HG02623 (cell line): ENCODE results near the gene TRIM67.

Source experiments
- ATAC-seq: cut with Tn5 transposase; IDR thresholded peaks from one replicate; pipeline ENCODE4 v1.9.1; 2021; ENCODE audit warnings: moderate library complexity; ENCODE audit not compliant: unreplicated experiment

Gene TRIM67

DNA sequence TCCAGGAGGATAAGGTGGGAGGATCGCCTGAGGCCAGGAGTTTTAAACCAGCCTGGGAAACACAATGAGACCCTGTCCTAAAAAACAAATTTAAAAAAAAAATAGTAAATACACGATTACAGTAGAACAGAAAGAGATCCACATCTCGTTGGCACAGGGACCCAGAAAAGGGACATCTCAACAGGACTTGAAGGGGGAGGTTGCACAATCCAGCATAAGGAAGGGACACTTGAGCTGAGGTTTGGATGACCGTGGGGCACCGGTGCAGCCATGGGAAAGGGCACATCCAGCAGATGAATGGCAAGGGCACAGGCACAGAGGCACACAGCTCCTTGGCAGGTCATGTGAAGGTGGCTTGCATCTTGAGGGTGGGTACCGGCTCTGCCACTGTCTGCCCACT, 20.5 kb downstream of the TRIM67 start:
- ATAC-seq, result no peak

DNA sequence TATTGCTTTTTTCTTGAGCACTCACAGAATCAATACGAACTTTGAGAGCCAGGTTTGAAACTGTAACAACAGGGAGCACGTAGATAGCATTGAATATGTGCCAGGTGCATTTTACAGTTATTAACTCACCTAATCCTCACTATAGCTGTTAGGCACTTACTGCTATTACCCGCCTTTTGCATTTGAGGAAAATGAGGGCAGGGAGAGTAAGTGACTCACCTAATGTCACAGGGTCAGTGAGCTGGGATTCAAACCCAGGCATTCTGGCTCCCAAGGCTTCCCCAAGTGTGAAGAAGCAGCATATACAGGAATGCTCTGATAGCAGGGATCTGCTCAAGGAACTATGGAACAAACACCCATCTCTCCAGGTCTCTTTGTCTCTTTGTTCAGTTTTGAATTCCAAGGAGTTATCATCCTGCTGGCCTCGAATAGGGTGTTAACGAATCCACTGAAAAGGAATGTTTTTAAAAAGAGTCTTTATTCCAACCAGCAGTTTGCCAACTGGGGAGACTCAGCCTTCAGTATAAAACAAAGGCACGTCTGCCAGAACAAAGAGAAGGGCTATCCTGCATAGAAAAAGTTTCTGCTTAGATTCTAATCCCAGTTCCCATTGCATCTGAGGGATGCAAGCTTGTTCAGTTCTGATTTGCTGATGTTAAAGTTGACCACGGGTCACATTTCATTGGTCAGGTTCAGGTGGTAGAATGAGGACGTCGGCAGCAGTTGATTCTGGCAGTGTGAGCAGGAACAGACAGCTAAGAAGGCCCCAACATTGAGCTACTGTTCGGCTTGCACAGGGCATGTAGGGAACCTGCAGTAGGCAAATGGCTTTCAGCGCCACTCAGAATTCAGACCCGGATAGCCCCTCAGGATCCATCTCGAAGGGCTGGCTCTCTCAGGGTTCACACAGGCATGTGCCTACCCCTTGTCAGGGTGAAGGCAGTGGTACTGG, 22.1 kb downstream of the TRIM67 start:
- no peak for ATAC-seq

DNA sequence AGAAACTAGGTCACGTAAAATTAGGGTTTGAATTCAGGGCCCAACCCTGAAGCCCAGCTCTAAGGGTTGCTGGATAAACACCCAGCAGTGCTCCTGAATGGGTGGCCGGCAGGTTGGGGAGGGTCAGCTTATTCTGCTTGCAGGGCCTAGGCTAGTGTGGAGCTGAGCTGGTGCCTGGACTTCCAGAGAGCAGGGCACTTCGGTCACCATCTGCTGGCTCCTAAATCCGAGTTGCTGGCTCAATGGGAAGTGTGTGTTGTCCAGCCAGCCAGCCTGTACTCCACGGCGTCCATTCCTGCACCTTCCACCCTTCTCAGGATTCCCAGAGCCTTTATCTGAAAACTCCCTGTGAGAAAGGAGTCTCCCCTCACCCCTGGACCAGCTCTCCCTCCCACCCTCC, 23.0 kb downstream of the TRIM67 start:
- ATAC-seq, result no peak

DNA sequence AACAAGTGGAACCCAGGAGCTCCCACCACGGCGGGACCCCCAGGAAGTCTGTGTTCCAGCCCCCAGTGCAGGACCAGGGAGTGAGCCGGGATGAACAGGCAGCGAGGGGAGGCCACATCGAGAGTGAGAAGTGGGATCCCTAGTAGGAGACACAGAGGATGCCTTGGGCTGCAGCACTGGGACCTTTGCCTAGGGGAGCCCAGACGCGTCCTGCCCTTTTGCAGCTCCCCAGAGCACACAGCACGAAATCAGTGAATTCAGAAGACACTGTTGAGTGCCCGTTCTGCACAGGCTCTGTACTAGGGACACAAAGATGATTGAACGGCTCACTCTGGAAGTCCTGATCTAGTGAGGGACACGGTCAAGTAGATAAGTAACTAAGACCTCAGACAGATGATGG, 23.5 kb downstream of the TRIM67 start:
- no peak for ATAC-seq

DNA sequence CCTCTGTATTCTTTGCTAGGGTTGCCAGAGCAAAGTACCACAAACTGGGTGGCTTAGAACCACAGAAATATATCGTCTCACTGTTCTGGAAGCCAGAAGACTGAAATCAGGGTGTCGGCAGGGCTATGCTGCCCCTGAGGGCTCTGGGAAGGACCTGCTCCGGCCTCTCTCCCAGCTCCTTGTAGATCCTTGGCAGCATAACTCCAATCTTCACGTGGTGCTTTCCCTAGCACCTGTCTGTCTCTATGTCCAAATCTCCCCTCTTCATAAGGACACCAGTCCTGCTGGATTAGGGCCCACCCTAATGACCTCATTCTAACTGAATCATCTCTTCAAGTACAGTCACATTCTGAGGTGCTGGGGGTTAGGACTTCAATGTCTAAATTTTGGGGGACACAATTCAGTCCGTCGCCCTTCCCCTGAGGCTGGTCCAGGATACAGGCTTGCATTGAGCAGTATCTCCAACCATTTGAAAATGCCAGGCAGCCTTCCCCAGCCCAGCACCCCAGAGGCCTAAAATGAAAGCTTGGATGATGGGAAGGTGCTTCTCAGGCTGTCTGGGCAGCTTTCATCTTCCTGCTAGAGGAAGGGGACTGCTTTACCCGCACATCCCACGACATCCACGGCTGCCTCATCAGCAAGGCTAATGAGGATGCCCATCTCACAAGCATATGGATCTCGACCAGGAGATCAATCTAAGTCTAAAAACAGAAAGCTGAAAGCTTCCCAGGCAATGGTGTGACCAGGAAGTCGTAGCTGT, 24.7 kb downstream of the TRIM67 start:
- ATAC-seq, result no peak

DNA sequence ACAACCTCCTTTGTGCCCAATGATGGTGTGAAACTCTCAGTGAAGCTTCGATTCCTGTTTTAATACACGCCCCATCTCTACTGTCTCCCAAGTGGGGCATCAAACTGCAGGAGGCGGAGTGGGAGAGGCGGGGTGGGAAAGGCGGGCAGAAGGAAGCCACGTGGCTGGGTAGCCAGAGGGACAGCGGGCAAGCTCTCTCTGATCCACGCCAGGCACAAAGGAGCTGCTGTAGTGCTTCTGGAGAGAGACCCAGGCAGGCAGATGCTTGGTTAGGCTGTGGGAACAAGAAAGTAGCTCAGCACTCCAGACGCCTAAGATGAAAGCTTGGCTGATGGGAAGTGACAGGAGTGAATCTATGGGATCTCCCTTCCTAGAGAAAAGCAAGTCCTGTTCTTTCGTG, 25.7 kb downstream of the TRIM67 start:
- ATAC-seq, result no peak

DNA sequence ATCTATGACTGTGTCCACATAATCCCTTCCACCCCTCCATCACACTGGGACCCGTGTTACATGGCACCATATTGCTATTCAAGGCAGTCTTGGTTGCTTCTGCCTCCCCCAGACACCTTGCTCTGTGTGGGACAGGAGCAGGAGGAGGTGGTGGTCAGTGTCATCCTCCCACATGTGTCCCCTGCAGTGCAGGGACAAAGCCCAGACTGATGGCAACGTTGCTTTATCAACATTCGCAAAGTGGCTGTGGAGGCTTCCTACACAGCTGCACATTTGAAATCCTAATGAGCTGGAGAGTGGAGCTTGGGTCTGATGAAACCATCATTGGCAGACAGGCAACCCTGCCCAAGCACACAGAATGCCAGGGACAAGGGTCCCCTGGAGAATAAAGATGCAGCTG, 26.2 kb downstream of the TRIM67 start:
- no peak for ATAC-seq

DNA sequence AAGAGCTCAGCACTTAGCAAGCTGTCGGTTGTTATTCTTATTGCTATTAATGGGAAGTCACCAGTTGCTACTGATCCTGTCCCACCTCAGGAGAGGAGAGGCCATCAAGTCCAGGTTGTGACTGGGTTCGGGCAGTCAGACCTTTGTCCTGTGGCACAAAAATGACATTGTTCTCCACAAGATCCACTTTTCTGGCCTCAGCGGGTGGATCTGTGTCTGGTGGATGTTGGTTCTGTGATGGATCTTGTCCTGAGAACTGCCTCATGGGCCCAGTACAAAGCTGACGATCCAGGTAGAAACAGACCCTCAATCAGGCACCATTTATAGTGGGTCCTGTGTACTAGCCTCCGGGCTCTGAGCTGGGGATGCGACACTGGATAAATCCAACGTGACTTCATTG, 26.9 kb downstream of the TRIM67 start:
- ATAC-seq, result no peak

DNA sequence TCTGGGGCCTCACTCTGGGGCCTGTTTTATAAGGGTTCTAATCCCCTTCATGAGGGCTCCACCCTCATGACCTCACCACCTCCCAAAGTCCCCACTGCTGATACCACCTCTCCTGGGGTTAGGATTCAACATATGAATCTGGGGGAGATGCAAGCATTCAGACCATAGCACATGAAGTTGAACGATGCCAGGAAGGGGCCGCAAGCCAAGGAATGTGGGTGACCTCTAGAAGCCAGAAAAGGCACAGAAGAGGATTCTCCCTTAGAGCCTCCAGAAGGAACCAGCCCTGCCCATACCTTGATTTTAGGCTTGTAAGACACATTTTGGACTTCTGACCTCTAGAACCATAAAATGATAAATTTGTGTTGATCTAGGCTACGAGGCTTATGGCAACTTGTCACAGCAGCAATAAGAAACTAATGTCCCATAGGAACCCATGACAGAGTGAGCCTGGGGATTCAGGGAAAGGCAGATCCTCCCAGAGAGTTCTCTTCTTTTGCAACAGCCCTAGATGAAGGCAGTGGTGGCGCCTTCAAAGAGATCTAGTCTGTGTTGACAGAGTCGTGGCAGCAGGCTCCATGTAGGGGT, 27.9 kb downstream of the TRIM67 start:
- no peak for ATAC-seq

DNA sequence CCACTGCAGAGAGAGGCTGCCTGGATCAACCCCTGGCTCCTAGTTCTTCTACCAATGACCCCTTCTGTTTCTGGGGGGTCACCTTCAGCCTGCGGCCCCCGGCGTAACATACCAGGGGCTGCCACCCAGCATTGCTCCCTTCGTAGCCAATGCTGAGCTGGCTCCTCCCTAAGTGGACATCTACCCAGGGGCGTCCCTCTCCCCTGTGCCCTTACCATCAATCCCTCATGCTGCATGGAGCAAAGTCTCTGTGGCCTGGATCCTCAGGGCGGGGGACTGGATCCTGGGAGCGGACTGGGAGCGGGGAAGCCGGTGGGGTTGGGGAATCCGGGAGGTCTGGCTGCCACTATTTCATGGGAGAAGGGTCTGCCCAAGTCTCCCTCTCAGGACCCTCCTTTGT, 28.6 kb downstream of the TRIM67 start:
- no peak for ATAC-seq

DNA sequence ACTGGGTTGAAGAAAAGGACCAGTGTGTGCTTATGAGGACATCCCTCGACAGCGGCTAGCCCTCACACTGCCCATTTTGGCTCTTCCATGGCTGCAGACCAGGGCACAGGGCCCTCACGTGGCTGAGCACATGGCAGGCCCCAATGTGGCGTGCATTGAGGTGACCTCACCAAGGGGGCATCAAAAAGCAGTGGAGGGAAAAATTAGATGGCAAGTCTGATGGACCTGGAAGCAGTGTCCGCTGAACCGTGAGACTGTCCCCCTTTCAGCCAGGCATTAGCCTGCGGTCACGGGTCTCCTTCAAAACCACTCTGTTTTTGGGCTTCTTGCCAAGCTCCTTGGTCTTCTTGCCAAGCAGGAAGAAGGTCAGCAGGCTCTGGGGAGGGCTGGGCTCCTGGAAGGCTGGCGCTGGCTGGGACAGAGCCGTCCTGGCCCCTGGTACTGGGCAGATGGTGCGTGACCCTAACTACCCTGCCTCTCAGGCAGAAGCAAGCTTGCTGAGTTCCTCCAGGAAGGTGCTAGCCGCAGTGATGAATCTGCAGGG, 30.8 kb downstream of the TRIM67 start:
- no peak for ATAC-seq

DNA sequence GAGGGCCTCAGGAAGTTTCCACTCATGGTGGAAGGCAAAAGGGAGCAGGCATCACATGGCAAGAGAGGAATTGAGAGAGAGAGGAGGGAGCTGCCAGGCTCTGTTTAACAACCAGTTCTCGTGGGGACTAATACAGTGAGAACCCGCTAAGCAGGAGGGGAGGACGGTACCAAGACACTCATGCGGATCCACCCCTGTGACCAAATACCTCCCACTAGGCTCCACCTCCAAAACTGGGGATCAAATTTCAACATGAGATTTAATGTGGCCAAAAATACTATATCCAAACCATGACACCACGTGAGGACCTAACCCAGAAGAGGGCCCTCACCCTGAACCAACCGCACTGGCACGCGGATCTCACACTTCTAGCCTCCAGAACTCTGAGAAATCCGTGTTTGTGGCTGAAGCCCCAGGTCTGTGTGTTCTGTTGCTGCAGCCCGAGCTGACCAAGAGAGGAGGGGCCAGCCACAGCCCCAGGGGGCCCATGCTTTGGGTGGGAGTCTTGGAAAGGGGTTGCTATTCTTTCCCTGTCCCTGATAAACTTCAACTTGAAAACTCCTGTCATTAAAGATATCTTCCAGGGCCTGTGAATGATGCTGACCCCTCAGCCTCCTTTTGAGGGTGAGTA, 32.0 kb downstream of the TRIM67 start:
- no peak for ATAC-seq

DNA sequence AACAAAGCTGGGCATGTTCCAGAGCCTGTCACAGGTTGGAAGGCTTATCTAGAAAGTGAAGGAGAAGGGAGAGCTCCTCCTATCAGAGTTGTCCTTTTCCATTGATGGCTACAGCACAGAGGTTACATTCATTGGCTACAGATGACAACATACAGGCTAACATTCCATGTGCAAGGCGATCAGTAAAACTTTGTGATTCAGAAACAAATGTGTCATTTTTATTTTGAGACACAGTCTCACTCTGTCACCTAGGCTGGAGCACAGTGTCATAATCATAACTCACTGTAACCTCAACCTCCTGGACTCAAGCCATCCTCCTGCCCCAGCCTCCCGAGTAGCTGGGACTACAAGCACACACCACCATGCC, 32.6 kb downstream of the TRIM67 start:
- ATAC-seq, result no peak

DNA sequence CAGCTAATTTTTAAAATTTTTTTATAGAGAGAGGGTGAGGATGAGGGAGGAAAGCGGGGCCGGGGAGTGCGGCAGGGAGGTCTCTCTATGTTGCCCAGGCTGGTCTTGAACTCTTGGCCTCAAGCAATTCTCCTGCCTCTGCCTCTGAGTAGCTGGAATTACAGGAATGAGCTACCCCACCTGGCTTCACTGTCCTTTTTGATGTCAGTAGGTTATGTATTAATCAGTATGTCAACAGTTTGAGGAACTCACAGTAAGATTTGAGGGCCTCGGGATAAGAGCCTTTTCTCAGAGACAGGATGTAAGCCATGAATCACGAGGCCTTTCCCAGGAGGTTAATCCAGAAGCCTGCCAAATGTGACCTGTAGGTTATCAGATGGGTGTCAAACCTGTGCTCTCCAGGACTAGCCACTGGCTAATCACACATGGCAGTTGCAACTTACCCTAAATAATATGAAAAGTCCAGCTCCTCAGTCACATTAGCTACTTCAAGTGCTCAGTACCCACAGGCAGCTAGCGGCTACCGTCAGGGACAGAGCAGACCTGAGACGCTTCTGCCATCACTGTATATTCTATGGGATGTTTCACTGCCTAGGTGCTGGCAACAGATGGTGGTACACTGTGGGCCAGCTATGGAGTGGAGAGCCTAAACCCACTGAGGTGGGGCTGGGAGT, 33.1 kb downstream of the TRIM67 start:
- no peak for ATAC-seq

DNA sequence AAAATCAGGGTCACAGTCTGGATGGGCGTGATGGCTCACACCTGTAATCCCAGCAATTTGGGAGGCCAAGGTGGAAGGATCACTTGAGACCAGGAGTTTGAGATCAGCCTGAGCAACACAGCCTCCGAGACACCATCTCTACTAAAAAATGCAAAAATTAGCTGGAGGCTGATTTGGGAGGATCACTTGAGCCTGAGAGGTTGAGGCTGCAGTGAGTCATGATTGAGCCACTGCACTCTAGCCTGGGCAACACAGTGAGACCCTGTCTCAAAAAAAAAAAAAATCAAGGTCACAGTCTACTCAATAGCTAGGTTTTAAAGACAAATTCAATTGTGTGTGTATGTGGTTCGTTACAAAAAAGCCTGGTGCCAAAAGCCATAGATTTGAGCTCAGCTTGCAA, 34.4 kb downstream of the TRIM67 start:
- no peak for ATAC-seq

DNA sequence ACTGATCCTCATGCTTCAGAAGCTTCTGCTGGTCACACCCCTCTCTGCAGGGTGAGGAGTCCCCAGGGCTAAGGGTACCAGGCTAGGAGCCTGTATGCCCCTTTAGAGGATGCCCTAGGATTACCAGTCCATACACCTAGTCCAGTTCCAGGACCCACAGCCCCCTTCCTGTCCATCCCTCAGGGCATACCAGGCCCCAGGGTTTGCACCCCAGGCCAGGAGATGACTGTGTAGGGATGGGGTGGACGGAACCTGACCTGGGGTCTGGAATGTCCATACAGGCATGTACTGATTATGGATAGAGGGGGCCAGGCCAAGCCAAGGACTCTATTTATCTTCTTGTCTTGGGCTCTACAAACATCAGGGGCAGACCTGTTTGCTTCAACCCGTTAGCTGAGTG, 34.9 kb downstream of the TRIM67 start:
- no peak for ATAC-seq

DNA sequence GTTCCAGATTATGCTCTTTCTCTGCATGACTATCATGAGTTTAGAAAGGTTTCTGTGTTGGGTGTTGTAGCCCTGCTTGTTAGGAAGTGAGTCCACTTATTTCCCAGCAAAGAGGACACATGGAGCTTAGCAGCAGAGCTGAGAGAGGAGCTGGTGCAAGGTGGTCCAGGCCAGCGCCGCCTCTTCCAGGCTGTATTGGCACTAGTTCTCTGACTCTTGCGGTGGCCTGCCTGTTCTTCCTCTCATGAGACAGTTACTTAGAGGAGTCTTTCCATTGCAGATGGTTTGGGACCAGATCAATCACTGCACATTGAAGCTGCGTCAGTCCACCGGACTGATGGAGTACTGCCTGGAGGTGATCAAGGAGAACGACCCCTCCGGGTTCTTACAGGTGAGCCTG, 38.0 kb downstream of the TRIM67 start:
- ATAC-seq, result no peak

DNA sequence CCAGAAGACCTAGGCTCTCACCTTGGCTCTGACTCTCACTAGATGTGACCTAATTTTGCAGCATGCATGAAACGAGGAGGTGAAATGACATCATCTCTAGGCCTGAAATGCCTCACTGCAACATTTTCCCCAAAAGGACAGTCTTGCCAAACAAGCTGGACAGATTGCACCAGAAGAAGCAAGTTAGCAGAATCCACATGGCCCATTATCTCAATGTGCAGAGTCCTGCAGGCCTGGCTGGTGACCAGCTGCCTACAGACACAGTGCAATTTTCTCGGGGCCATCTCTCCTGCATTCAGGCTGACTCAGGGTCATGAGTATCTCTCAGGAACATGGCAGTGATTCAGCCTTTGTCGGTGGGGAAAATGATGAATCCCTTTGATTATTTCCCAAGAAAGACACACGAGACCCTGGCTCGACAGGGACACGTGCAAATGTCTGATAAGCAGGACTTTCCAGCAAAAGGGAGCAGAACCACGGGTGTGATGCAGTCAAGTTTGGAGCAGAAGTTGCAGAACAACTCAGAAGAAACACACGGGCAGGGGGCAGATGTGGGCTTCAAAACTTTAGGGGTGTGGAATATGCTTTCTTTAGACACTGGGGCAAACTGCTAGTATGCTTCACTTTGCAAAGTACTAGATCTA, 38.7 kb downstream of the TRIM67 start:
- no peak for ATAC-seq

DNA sequence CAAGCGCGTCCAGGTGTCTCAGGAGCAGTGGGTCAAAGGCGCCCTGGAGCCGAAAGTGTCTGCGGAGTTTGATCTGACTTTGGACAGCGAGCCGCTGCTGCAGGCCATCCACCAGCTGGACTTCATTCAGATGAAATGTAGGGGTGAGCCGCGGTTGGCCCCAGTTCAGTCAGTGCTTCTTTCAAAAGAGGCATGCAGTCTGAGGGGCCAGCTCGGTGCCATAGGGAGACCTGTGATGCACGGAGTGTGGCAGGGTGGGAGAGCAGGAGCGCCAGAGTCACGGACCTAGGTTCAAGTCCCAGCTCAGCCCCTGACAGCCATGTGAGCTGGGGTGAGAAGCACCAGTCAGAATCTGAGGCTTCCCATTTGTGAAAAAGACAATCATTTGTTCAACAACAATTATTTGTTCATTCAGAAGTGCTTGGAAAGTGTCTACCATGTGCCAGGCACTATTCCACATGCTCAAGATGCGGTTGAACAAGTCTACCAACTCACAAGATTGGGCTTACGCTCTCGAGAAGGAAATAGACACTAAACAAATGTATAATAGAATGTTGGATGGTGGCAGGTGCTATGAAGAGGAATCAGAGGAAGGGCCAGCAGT, 39.6 kb downstream of the TRIM67 start:
- no peak for ATAC-seq
